Natural killer cell (primary cell): Measurements from ENCODE around the gene PWWP2B. TPM values are rescaled to one million over a fixed set of nuclear protein-coding genes. Genes with fewer than 3 reads are reported as not detected.
A peak's percentile ranks its signal among the peaks of the same experiment; 100 is the strongest.
"Not testable (repeated sequence)": the region's sequence is repeated elsewhere in the genome, so short reads cannot be mapped to it uniquely, and the experiment has no call there.

Experiments used
- ATAC-seq, 3 donors: fragments of 150-1000 bp in 2 of 3; fragments of 200-7000 bp in 1 of 3; cut with Tn5 transposase; 1 replicate in 1 of 3; 2 replicates in 2 of 3; pipeline ENCODE4 v1.10.0; 2021; ENCODE audit warnings: mild to moderate bottlenecking in 2 of 3, moderate library complexity in 2 of 3
- DNase-seq, 2 donors: peaks; one replicate each; pipeline versions ENCODE4 v3.0.0 to v3.0.0-alpha.2; 2013 to 2021; ENCODE audit warnings: mixed read lengths in 1 of 2
- H3K27ac ChIP-seq: one replicate; pipeline ENCODE4 v1.5.1; 2013; ENCODE audit warnings: mild to moderate bottlenecking, low read length
- H3K27me3 ChIP-seq: one replicate; pipeline ENCODE4 v1.6.1; 2013; ENCODE audit warnings: low read length; ENCODE audit not compliant: control insufficient read depth, insufficient read depth
- H3K36me3 ChIP-seq: one replicate; pipeline ENCODE4 v1.6.1; 2013; ENCODE audit warnings: low read length; ENCODE audit not compliant: control insufficient read depth, insufficient read depth
- H3K4me1 ChIP-seq: one replicate; pipeline ENCODE4 v1.6.1; 2013; ENCODE audit warnings: low read length; ENCODE audit not compliant: control insufficient read depth, insufficient read depth
- H3K4me3 ChIP-seq: one replicate; pipeline ENCODE4 v1.5.1; 2013; ENCODE audit warnings: low read length
- H3K9me3 ChIP-seq: one replicate; pipeline ENCODE4 v1.6.1; 2013; ENCODE audit warnings: low read length; ENCODE audit not compliant: control insufficient read depth, insufficient read depth
- H3K27ac Mint-ChIP-seq, 2 donors: one replicate each; pipeline ENCODE4 v1.8.0; 2022; ENCODE audit warnings: mild to moderate bottlenecking in 2 of 2, mixed read lengths in 2 of 2, moderate library complexity in 1 of 2
- H3K27me3 Mint-ChIP-seq, 2 donors: one replicate each; pipeline ENCODE4 v1.8.0; 2022; ENCODE audit warnings: low read depth in 2 of 2, mixed read lengths in 2 of 2
- H3K36me3 Mint-ChIP-seq: one replicate; pipeline ENCODE4 v1.8.0; 2022; ENCODE audit warnings: mixed read lengths
- H3K4me1 Mint-ChIP-seq, 2 donors: one replicate each; pipeline ENCODE4 v1.8.0; 2022; ENCODE audit warnings: mixed read lengths in 2 of 2
- H3K4me3 Mint-ChIP-seq: one replicate; pipeline ENCODE4 v1.8.0; 2022; ENCODE audit warnings: mild to moderate bottlenecking, moderate library complexity, mixed read lengths
- H3K9me3 Mint-ChIP-seq, 2 donors: one replicate each; pipeline ENCODE4 v1.8.0; 2022; ENCODE audit warnings: mixed read lengths in 2 of 2
- CTCF ChIP-seq: fragments of 200-600 bp; IDR thresholded peaks from one replicate; pipeline ENCODE4 v1.8.0; 2022; ENCODE audit warnings: antibody characterized with exemption
- WGBS: methylation state at CpG from one replicate; pipeline ENCODE4 v1.1.7; 2013; ENCODE audit warnings: missing lambda C conversion rate; ENCODE audit not compliant: insufficient coverage; 5-methylcytosine and 5-hydroxymethylcytosine counted together
- intact Hi-C: fragments of 100-400 bp; cut with micrococcal nuclease; formaldehyde crosslinking; loops from one replicate; pipeline ENCODE4 v1.14.2; 2022
- total RNA-seq, 4 donors: library from RNA; stranded (reverse); fragments of 120-200 nt in 1 of 4; gene quantifications; one replicate each; pipeline versions ENCODE4 v1.2.3 to v1.2.4, GENCODE V29; 2013 to 2022

PWWP2B gene
- total RNA-seq, 3 donors from 2014 or later (not counting 1 experiment from before 2014, with no cell fraction given) = 23.7 to 29.5 (median 24.4) TPM

DNA sequence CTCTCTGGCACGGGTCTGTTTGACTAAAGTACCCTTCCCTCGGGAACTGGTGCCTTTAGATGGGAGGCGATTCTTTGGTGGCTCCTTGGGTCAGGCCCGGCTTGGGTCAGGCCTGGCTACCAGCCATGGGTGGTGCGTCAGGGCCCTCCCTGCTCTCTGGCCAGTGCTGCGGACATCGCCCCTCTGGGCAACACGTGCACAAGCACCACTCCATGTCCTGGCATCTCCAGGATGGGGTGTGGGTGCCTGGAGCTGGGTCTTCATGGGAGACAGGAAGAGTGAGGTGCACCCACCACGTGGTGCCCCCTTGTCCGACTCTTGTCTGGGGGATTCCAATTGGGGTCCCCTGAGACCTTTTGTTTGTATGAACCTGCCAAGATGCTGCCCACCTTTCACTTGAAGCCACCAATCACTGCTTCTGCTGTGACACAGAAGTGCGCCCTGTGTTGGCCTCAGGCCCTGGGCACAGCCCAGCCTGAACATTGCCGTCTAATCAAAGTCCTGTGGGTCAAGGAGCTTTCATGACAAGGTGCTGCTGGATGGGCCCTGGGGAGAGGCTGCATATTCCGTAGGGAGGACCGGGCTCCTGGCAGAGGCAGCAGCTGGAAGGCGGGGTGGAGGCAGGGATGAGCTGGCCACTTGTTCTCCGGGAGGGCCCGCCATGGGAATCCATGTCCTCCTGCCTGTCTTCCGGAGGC is 11.1 kb upstream of the PWWP2B start:
- Histone ChIP-seq H3K36me3 (no peaks in the 10 kb centered on the region), H3K4me1 (peaks cover 21% of the 10 kb centered on the region), H3K4me3 (no peak overlapping the region), H3K27me3 (no peaks in the 10 kb centered on the region), H3K27ac (no peak overlapping the region), H3K9me3 (no peaks in the 10 kb centered on the region)
- Mint-ChIP-seq H3K27me3 (no peaks in the 10 kb centered on the region), H3K4me1 (peaks cover 17 to 25% of the 10 kb centered on the region in 2 donors), H3K36me3 (no peaks in the 10 kb centered on the region), H3K27ac (peak overlapping the region in 1 of 2 donors; percentile 7), H3K4me3 (no peak overlapping the region), H3K9me3 (no peaks in the 10 kb centered on the region)
- intact Hi-C loops = loop anchor here (1.0 to 10.0 kb wide), 2 partner anchors 67 to 249 kb away; no protein-coding TSS in a partner anchor
- TF ChIP-seq CTCF = no peak
- ATAC-seq = no peak
- 88% methylated on average over 18 of the region's 18 CpGs for WGBS
- no peak for DNase-seq

DNA sequence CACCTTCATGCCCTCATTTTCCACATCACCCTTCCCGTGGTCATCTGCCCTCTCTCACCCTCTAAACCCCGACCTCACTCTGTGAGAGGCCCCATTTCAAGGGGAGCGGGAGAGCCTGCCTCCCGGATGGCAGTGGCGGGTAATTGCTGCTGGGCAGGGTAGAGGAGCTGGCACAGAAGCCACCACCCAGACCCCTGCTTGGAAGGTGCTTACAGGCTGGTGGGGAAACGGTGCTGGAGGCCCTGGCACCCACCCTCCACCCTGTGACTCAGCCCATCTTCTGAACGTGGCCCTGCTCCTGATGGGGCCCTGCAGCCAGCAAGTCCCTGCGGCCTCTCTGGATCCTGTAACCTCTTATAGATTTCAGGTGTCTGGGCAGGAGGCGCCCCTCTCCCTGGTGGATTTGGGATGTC is 10.6 kb upstream of the PWWP2B start:
- no peaks in the 10 kb centered on the region for H3K9me3 ChIP-seq
- ATAC-seq = no peak
- intact Hi-C loops = loop anchor here (1.0 to 10.0 kb wide), 2 partner anchors 67 to 248 kb away; no protein-coding TSS in a partner anchor
- no peak overlapping the region for H3K27ac ChIP-seq
- no peaks in the 10 kb centered on the region for H3K36me3 ChIP-seq
- TF ChIP-seq CTCF = no peak
- Mint-ChIP-seq H3K9me3 (no peaks in the 10 kb centered on the region), H3K36me3 (no peaks in the 10 kb centered on the region), H3K27me3 (no peaks in the 10 kb centered on the region), H3K27ac (peak overlapping the region in 1 of 2 donors; percentile 7), H3K4me1 (peaks cover 15 to 23% of the 10 kb centered on the region in 2 donors), H3K4me3 (peak overlapping the region; percentile 13)
- DNase-seq = no peak
- peaks cover 18% of the 10 kb centered on the region for H3K4me1 ChIP-seq
- no peak overlapping the region for H3K4me3 ChIP-seq
- 58% methylated on average over 9 of the region's 9 CpGs for WGBS
- H3K27me3 ChIP-seq = no peaks in the 10 kb centered on the region

DNA sequence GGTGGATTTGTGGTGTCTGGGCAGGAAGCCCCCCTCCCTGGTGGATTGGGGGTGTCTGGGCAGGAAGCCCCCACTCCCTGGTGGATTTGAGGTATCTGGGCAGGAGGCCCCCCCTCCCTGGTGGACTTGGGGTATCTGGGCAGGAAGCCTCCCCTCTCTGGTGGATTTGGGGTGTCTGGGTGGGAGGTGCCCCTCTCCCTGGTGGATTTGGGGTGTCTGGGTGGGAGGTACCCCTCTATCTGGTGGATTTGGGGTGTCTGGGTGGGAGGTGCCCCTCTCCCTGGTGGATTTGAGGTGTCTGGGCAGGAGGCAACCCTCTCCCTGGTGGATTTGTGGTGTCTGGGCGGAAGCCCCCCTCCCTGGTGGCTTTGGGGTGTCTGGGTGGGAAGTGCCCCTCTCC is 10.1 kb upstream of the PWWP2B start:
- intact Hi-C loops = loop anchor here (1.0 to 10.0 kb wide), 2 partner anchors 66 to 248 kb away; no protein-coding TSS in a partner anchor
- ATAC-seq, H3K4me3 Mint-ChIP-seq, H3K27ac ChIP-seq, H3K9me3 ChIP-seq, H3K36me3 Mint-ChIP-seq, H3K36me3 ChIP-seq, H3K9me3 Mint-ChIP-seq, DNase-seq, H3K4me3 ChIP-seq, H3K27me3 Mint-ChIP-seq, H3K27me3 ChIP-seq: not testable (repeated sequence)
- 85% methylated on average over 1 of the region's 1 CpG for WGBS
- peak overlapping the region in 1 of 2 donors; percentile 7 for H3K27ac Mint-ChIP-seq
- H3K4me1 ChIP-seq = peaks cover 17% of the 10 kb centered on the region
- peaks cover 10 to 22% of the 10 kb centered on the region in 2 donors for H3K4me1 Mint-ChIP-seq

DNA sequence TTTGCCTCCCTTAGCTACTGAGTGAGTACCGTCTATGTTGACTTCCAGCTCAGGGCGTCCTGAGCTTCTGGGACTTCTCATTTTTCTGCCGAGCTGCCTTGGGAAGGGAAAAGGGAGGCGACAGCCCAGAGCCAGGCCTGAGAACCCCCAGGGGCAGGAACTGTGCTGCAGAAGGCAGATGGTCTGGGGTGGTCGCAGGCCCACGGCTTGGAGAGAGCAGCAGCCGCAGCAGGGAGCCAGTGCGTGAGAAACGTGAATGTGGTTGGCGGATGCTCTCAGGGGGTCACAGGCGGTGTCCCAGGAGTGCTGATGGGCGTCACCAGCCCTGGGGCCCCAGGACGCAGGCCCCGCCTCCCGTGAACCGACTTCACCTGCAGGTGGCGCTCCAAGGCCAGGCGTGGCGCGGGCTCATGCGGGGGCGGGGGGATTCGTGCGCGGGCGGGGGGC is 9.2 kb upstream of the PWWP2B start:
- Mint-ChIP-seq H3K9me3 (peaks cover 5 to 8% of the 10 kb centered on the region in 2 donors), H3K27ac (peak overlapping the region; percentile 7 to 56), H3K4me1 (peaks cover 6 to 22% of the 10 kb centered on the region in 2 donors), H3K4me3 (peak overlapping the region; percentile 58), H3K36me3 (no peaks in the 10 kb centered on the region), H3K27me3 (no peaks in the 10 kb centered on the region)
- WGBS = 2% methylated on average over 26 of the region's 26 CpGs
- peak; percentile 84 to 90 for DNase-seq
- H3K4me3 ChIP-seq = no peak overlapping the region
- no peak overlapping the region for H3K27ac ChIP-seq
- peak; percentile 51 for TF ChIP-seq CTCF
- H3K27me3 ChIP-seq = no peaks in the 10 kb centered on the region
- intact Hi-C loops = loop anchor here (10.0 kb wide), 1 partner anchor 247 kb away; no protein-coding TSS in a partner anchor
- no peaks in the 10 kb centered on the region for H3K9me3 ChIP-seq
- peaks cover 14% of the 10 kb centered on the region for H3K4me1 ChIP-seq
- H3K36me3 ChIP-seq = no peaks in the 10 kb centered on the region
- peak; percentile 86 to 90 (median 87) for ATAC-seq
